A549 (cell line): ENCODE results near the gene CRISP2. TPM values are rescaled to one million over a fixed set of nuclear protein-coding genes. Genes with fewer than 3 reads are reported as not detected.
"Not testable (repeated sequence)": the region's sequence is repeated elsewhere in the genome, so short reads cannot be mapped to it uniquely, and the experiment has no call there.

Experiments
- ATAC-seq, 2 experiments: fragments of 200-7000 bp in 1 of 2; fragments of >200 bp in 1 of 2; cut with Nextera tagmentation in 1 of 2; cut with Tn5 transposase in 1 of 2; 3 replicates each; pipeline versions ENCODE4 v1.8.0 to v1.9.1; 2018 to 2020; ENCODE audit warnings: mild to moderate bottlenecking in 1 of 2, moderate library complexity in 1 of 2
- CTCF ChIA-PET: fragments of 300-600 bp; sonication (Branson Sonifier 250); formaldehyde crosslinking; extraction: SDS; loops from one replicate; lab custom pipeline; 2021; ENCODE audit warnings: antibody characterized with exemption, inconsistent platforms; lab: Yijun Ruan, JAX
- POLR2A ChIA-PET: fragments of 350-600 bp; formaldehyde crosslinking; extraction: SDS; loops from one replicate; lab custom pipeline; 2021; ENCODE audit warnings: antibody characterized with exemption, inconsistent platforms; lab: Yijun Ruan, JAX
- DNase-seq, 2 experiments: peaks; one replicate each; pipeline versions ENCODE4 v3.0.0 to v3.0.0-alpha.2; 2011 to 2016; ENCODE audit warnings: low read depth in 1 of 2, low spot score in 1 of 2
- FAIRE-seq: peaks from 2 replicates; lab custom pipeline; 2011; peaks lifted over from hg19 to GRCh38; lab: Jason Lieb, UNC
- H3K27ac ChIP-seq, 2 experiments: fragments of >200 bp; sonication (Bioruptor Twin); formaldehyde crosslinking; 3 replicates each; pipeline ENCODE4 v1.5.1; 2016 to 2017
- H3K4me1 ChIP-seq: fragments of >200 bp; sonication (Bioruptor Twin); formaldehyde crosslinking; 3 replicates; pipeline ENCODE4 v1.6.1; 2016
- H3K4me2 ChIP-seq: fragments of >200 bp; sonication (Bioruptor Twin); formaldehyde crosslinking; 3 replicates; pipeline ENCODE4 v1.6.1; 2016
- H3K4me3 ChIP-seq: fragments of >200 bp; sonication (Bioruptor Twin); formaldehyde crosslinking; 3 replicates; pipeline ENCODE4 v1.5.1; 2016
- H3K9me3 ChIP-seq: fragments of >200 bp; sonication (Bioruptor Twin); formaldehyde crosslinking; 3 replicates; pipeline ENCODE4 v1.6.1; 2016
- ATOH8 ChIP-seq: fragments of 250-450 bp; sonication (Bioruptor Pico); IDR thresholded peaks from 2 replicates; pipeline ENCODE4 v1.5.0; 2020; ENCODE audit warnings: low read depth, mild to moderate bottlenecking, moderate library complexity
- CBX8 ChIP-seq: fragments of 200-600 bp; sonication (generic); IDR thresholded peaks from 2 replicates; pipeline ENCODE4 v1.6.1; 2016
- EHF ChIP-seq: fragments of 250-450 bp; sonication (Bioruptor Pico); IDR thresholded peaks from 2 replicates; pipeline ENCODE4 v1.5.0; 2020; ENCODE audit warnings: mild to moderate bottlenecking
- EHMT2 ChIP-seq: fragments of 200-600 bp; sonication (generic); IDR thresholded peaks from 2 replicates; pipeline ENCODE4 v1.6.1; 2016; ENCODE audit warnings: antibody characterized with exemption, low read depth, mild to moderate bottlenecking, moderate library complexity
- ELK1 ChIP-seq: fragments of 150-350 bp; IDR thresholded peaks from 2 replicates; pipeline ENCODE4 v1.6.1; 2014; ENCODE audit warnings: low read depth, mild to moderate bottlenecking, low read length
- ESRRA ChIP-seq: fragments of 150-350 bp; IDR thresholded peaks from 2 replicates; pipeline ENCODE4 v1.6.1; 2014; ENCODE audit warnings: mild to moderate bottlenecking, low read length, borderline replicate concordance
- HDAC2 ChIP-seq: fragments of 200-600 bp; sonication (generic); IDR thresholded peaks from 2 replicates; pipeline ENCODE4 v1.6.1; 2016
- HEYL ChIP-seq: fragments of 250-450 bp; sonication (Bioruptor Pico); IDR thresholded peaks from 2 replicates; pipeline ENCODE4 v1.8.0; 2021; ENCODE audit warnings: mild to moderate bottlenecking, moderate library complexity
- HOXA7 ChIP-seq: fragments of 250-450 bp; sonication (Bioruptor Pico); IDR thresholded peaks from 2 replicates; pipeline ENCODE4 v1.5.0; 2020; ENCODE audit warnings: mild to moderate bottlenecking, moderate library complexity
- JUN ChIP-seq, 2 experiments: fragments of >200 bp; sonication (Bioruptor Twin); formaldehyde crosslinking; IDR thresholded peaks; 2 replicates in 1 of 2; 3 replicates in 1 of 2; pipeline ENCODE4 v1.6.1; 2016 to 2017
- JUNB ChIP-seq: fragments of >200 bp; sonication (Bioruptor Twin); formaldehyde crosslinking; IDR thresholded peaks from 2 replicates; pipeline ENCODE4 v1.6.1; 2016
- MAX ChIP-seq: IDR thresholded peaks from 2 replicates; pipeline ENCODE4 v1.6.1; 2012
- MAZ ChIP-seq: fragments of 150-350 bp; IDR thresholded peaks from 2 replicates; pipeline ENCODE4 v1.6.1; 2014; ENCODE audit warnings: antibody characterized with exemption, low read depth, low read length, borderline replicate concordance
- NR3C1 ChIP-seq: fragments of >200 bp; sonication (Bioruptor Twin); formaldehyde crosslinking; IDR thresholded peaks from 3 replicates; pipeline ENCODE4 v1.6.1; 2017
- PBX3 ChIP-seq: IDR thresholded peaks from 2 replicates; pipeline ENCODE4 v1.6.1; 2012
- PHF8 ChIP-seq: fragments of 200-600 bp; sonication (generic); IDR thresholded peaks from 2 replicates; pipeline ENCODE4 v1.6.1; 2016; ENCODE audit warnings: low read depth, mild to moderate bottlenecking, antibody characterized with exemption, moderate library complexity, borderline replicate concordance
- RFX5 ChIP-seq: fragments of 450-650 bp; IDR thresholded peaks from 2 replicates; pipeline ENCODE4 v1.7.1; 2014; ENCODE audit warnings: antibody characterized with exemption, mild to moderate bottlenecking, moderate library complexity
- TFCP2L1 ChIP-seq: fragments of 250-450 bp; sonication (Bioruptor Pico); IDR thresholded peaks from 2 replicates; pipeline ENCODE4 v1.5.0; 2021; ENCODE audit warnings: mild to moderate bottlenecking
- TP53 ChIP-seq: fragments of 250-450 bp; sonication (Bioruptor Pico); IDR thresholded peaks from 2 replicates; pipeline ENCODE4 v1.5.0; 2021; ENCODE audit warnings: mild to moderate bottlenecking, moderate library complexity
- ZC3H11A ChIP-seq: fragments of 450-650 bp; IDR thresholded peaks from 2 replicates; pipeline ENCODE4 v1.6.1; 2014; ENCODE audit warnings: antibody characterized with exemption, mild to moderate bottlenecking
- WGBS: methylation state at CpG from one replicate; pipeline ENCODE4 v1.1.6; 2017; ENCODE audit errors: missing lambda C conversion rate; 5-methylcytosine and 5-hydroxymethylcytosine counted together
- polyA plus RNA-seq, 4 experiments: library from polyadenylated mRNA; depleted of rRNA in 3 of 4; stranded (reverse); fragments of >200 nt; fragmentation: RNase III in 1 of 4; extraction: RNeasy Plus Mini Kit Qiagen cat#74134 plus additional on column Dnase treatment in 1 of 4; gene quantifications; 2 replicates in 3 of 4; 3 replicates in 1 of 4; pipeline ENCODE4 v1.2.3, GENCODE V29; 2011 to 2017

CRISP2 gene
- polyA plus RNA-seq, 2 of the 4 experiments (the other 2 are of a cell fraction): not detected

- FAIRE-seq, CTCF ChIA-PET, ATAC-seq: not testable (repeated sequence)
These were observed 49.3 kb downstream of the CRISP2 start for GRCh38 chr6:49664054-49664453.

GRCh38 chr6:49662892-49663261 lies 50.5 kb downstream of the CRISP2 start:
- Histone ChIP-seq H3K4me3 (no peak overlapping the region), H3K9me3 (no peaks in the 10 kb centered on the region), H3K27ac (no peak overlapping the region), H3K4me2 (no peak overlapping the region), H3K4me1 (no peaks in the 10 kb centered on the region)
- DNase-seq (no peak), FAIRE-seq (no peak), ATAC-seq (no peak)
- no peak for TF ChIP-seq ZC3H11A
- no peak for TF ChIP-seq TFCP2L1 (CRISPR knock-in tag)
- TF ChIP-seq HDAC2: no peak
- no peak for TF ChIP-seq MAZ
- no peak for TF ChIP-seq HOXA7 (CRISPR knock-in tag)
- TF ChIP-seq CBX8: no peak
- TF ChIP-seq EHF (CRISPR knock-in tag): no peak
- TF ChIP-seq TP53 (CRISPR knock-in tag): no peak
- no peak for TF ChIP-seq RFX5
- no peak for TF ChIP-seq ELK1
- TF ChIP-seq NR3C1: no peak
- TF ChIP-seq HEYL (CRISPR knock-in tag): no peak
- TF ChIP-seq EHMT2: no peak
- no peak for TF ChIP-seq JUN (IDR thresholded peaks at IDR 0.05)
- TF ChIP-seq ATOH8 (CRISPR knock-in tag): no peak
- TF ChIP-seq ESRRA: no peak
- no peak for TF ChIP-seq MAX
- TF ChIP-seq PBX3: no peak
- WGBS: 32% methylated on average over 1 of the region's 1 CpG
- ChIA-PET POLR2A (no interaction called here), CTCF (interaction anchor here (1.1 kb wide), 1 partner anchor 40 kb away, joined by 4 read pairs; no protein-coding TSS in a partner anchor)

More at GRCh38 chr6:49664054-49664453, 49.3 kb downstream of the CRISP2 start:
- H3K27ac ChIP-seq, H3K4me1 ChIP-seq, H3K4me2 ChIP-seq, POLR2A ChIA-PET, H3K9me3 ChIP-seq, DNase-seq, H3K4me3 ChIP-seq: not testable (repeated sequence)
- 53% methylated on average over 1 of the region's 1 CpG for WGBS

- no peak overlapping the region for H3K4me3 ChIP-seq
- FAIRE-seq: no peak
- H3K4me1 ChIP-seq: no peaks in the 10 kb centered on the region
- no peak overlapping the region; the same call in 2 of the 3 replicates for H3K4me2 ChIP-seq
- ChIA-PET POLR2A (no interaction called here), CTCF (interaction anchor here (1.1 kb wide), 1 partner anchor 39 kb away, joined by 4 read pairs; no protein-coding TSS in a partner anchor)
- no peak for DNase-seq
- WGBS: 13% methylated on average over 1 of the region's 1 CpG
- H3K9me3 ChIP-seq: no peaks in the 10 kb centered on the region
- TF ChIP-seq PBX3 (no peak), PHF8 (no peak), JUNB (no peak)
- no peak overlapping the region for H3K27ac ChIP-seq
- ATAC-seq: no peak
These were observed 51.0 kb downstream of the CRISP2 start for GRCh38 chr6:49662231-49662891.
